ENCODE measurements around the gene NOM1. TPM values are rescaled to one million over a fixed set of nuclear protein-coding genes. Genes with fewer than 3 reads are reported as not detected.

Gene NOM1
- polyA plus RNA-seq, 3 donors, result 4.2 to 11.6 (median 7.9) TPM

GRCh38 chr7:157020514-157021070, 71.1 kb downstream of the NOM1 start:
- no peak overlapping the region for H3K27ac ChIP-seq (ENCODE audit: low read depth, low read length)
- 4 to 53% (median 7%) methylated on average over 37 to 38 of the region's 38 CpGs for WGBS, 3 donors

GRCh38 chr7:157021071-157021870, 71.8 kb downstream of the NOM1 start:
- 2 to 23% (median 2%) methylated on average over 79 to 84 of the region's 84 CpGs for WGBS, 3 donors
- H3K27ac ChIP-seq (ENCODE audit: low read depth, low read length), result no peak overlapping the region

- 5 to 65% (median 8%) methylated on average over 30 of the region's 30 CpGs for WGBS, 3 donors
- no peak overlapping the region for H3K27ac ChIP-seq (ENCODE audit: low read depth, low read length)
Measured at GRCh38 chr7:157021871-157022680, 72.6 kb downstream of the NOM1 start.

Other genes starting within 250 kb of the NOM1 start
- 10 to 100 TPM in 2 of 3 donors, 1 to 10 TPM in 1; 8.5 to 13.2 (median 10.8) TPM for gene LMBR1, start 56.5 kb upstream of the NOM1 start, polyA plus RNA-seq
- gene MNX1, start 61.0 kb downstream of the NOM1 start, polyA plus RNA-seq, result 1 to 10 TPM in 1 of 3 donors, under 1 TPM in 2; 0.11 to 6.4 (median 0.13) TPM
- 10 to 100 TPM; 15.6 to 33.2 (median 27.6) TPM for gene UBE3C, start 189.2 kb downstream of the NOM1 start, polyA plus RNA-seq

Measured in adipose tissue (tissue), 3 donors.